Endothelial cell of umbilical vein (primary cell): ENCODE results near the gene SPAG16. TPM values are rescaled to one million over a fixed set of nuclear protein-coding genes. Genes with fewer than 3 reads are reported as not detected.
"Not testable (repeated sequence)": the region's sequence is repeated elsewhere in the genome, so short reads cannot be mapped to it uniquely, and the experiment has no call there.

Source experiments
- BruUV-seq: library from RNA; stranded (reverse); fragments of 400-500 nt; replicated peaks from 2 replicates; lab custom pipeline; 2021; lab: Mats Ljungman, UMichigan
- CTCF ChIA-PET: fragments of 300-600, 350-600 bp; sonication (Branson Sonifier 250); formaldehyde crosslinking; loops from one replicate; lab custom pipeline; 2021; ENCODE audit warnings: antibody characterized with exemption, inconsistent platforms; lab: Charles Lee
- POLR2A ChIA-PET: fragments of 300-600, 350-600 bp; sonication (Branson Sonifier 250); formaldehyde crosslinking; loops from one replicate; lab custom pipeline; 2021; ENCODE audit warnings: antibody characterized with exemption, inconsistent platforms; lab: Charles Lee
- DNase-seq: peaks from one replicate; pipeline ENCODE4 v3.0.0-alpha.2; 2011; ENCODE audit warnings: low read depth, low spot score
- FAIRE-seq: peaks from 2 replicates; lab custom pipeline; 2011; peaks lifted over from hg19 to GRCh38; lab: Jason Lieb, UNC
- H2AFZ ChIP-seq: 2 replicates; pipeline ENCODE4 v1.6.0; 2012; ENCODE audit warnings: low read depth, low read length, control low read depth, inconsistent platforms
- H3K27ac ChIP-seq: 2 replicates; pipeline ENCODE4 v1.5.1; 2011; ENCODE audit warnings: low read depth, mild to moderate bottlenecking, control low read depth, low read length, moderate library complexity; ENCODE audit not compliant: insufficient read depth
- H3K27me3 ChIP-seq, 2 experiments: 2 replicates each; pipeline versions ENCODE4 v1.6.0 to v1.6.1; 2011; ENCODE audit warnings: low read length in 2 of 2, mixed read lengths in 1 of 2; ENCODE audit not compliant: control insufficient read depth in 2 of 2, insufficient read depth in 2 of 2
- H3K36me3 ChIP-seq, 2 experiments: 2 replicates in 1 of 2; 3 replicates in 1 of 2; pipeline ENCODE4 v1.5.1; 2011; ENCODE audit warnings: low read length in 2 of 2, mild to moderate bottlenecking in 1 of 2, moderate library complexity in 1 of 2; ENCODE audit not compliant: control insufficient read depth in 2 of 2, insufficient read depth in 2 of 2; ENCODE audit errors: extremely low read depth in 1 of 2
- H3K4me1 ChIP-seq: 3 replicates; pipeline ENCODE4 v1.5.1; 2011; ENCODE audit warnings: mild to moderate bottlenecking, low read length; ENCODE audit not compliant: control insufficient read depth, insufficient read depth; ENCODE audit errors: extremely low read depth
- H3K4me2 ChIP-seq: 2 replicates; pipeline ENCODE4 v1.6.1; 2011; ENCODE audit warnings: low read length, control low read depth, mixed read lengths; ENCODE audit not compliant: insufficient read depth
- H3K4me3 ChIP-seq, 3 experiments: fragments of 200-600 bp in 1 of 3; sonication (generic), shearing (Covaris generic) in 1 of 3; replicated peaks in 1 of 3; 2 replicates each; pipeline ENCODE4 v1.5.1; 2011 to 2016; ENCODE audit warnings: control low read depth in 3 of 3, low read length in 3 of 3, mild to moderate bottlenecking in 2 of 3, inconsistent platforms in 1 of 3, low read depth in 1 of 3, moderate library complexity in 1 of 3; ENCODE audit not compliant: insufficient read depth in 1 of 3
- H3K79me2 ChIP-seq: 2 replicates; pipeline ENCODE4 v1.6.0; 2012; ENCODE audit warnings: low read length, inconsistent platforms; ENCODE audit not compliant: control insufficient read depth, insufficient read depth
- H3K9ac ChIP-seq: replicated peaks from 2 replicates; pipeline ENCODE3; 2011; ENCODE audit warnings: low read length, control low read depth; ENCODE audit not compliant: insufficient read depth; ENCODE audit errors: extremely low read depth
- H3K9me1 ChIP-seq: replicated peaks from 3 replicates; pipeline ENCODE4 v1.6.0; 2011; ENCODE audit warnings: mild to moderate bottlenecking, low read length; ENCODE audit not compliant: control insufficient read depth, insufficient read depth; ENCODE audit errors: extremely low read depth
- H3K9me3 ChIP-seq: replicated peaks from 2 replicates; pipeline ENCODE4 v1.5.1; 2012; ENCODE audit warnings: low read length, inconsistent platforms; ENCODE audit not compliant: control insufficient read depth, insufficient read depth
- H4K20me1 ChIP-seq: replicated peaks from 2 replicates; pipeline ENCODE3; 2011; ENCODE audit warnings: mild to moderate bottlenecking, low read length; ENCODE audit not compliant: control insufficient read depth, insufficient read depth; ENCODE audit errors: extremely low read depth
- CTCF ChIP-seq, 2 donors: IDR thresholded peaks; 1 replicate in 1 of 2; 2 replicates in 1 of 2; pipeline ENCODE4 v1.5.1; 2011; ENCODE audit warnings: low read length in 2 of 2, mild to moderate bottlenecking in 2 of 2, moderate library complexity in 2 of 2, control low read depth in 1 of 2, inconsistent platforms in 1 of 2, low read depth in 1 of 2; ENCODE audit not compliant: insufficient read depth in 1 of 2; ENCODE audit errors: extremely low read depth in 1 of 2
- EZH2 ChIP-seq: IDR thresholded peaks from 2 replicates; pipeline ENCODE4 v1.6.1; 2012; ENCODE audit warnings: borderline replicate concordance, low read depth, mild to moderate bottlenecking, moderate library complexity, low read length, inconsistent platforms; ENCODE audit not compliant: severe bottlenecking
- FOS ChIP-seq: IDR thresholded peaks from 2 replicates; pipeline ENCODE4 v1.6.1; 2011; ENCODE audit warnings: mild to moderate bottlenecking, low read length, moderate library complexity, borderline replicate concordance; ENCODE audit not compliant: insufficient read depth
- GATA2 ChIP-seq: IDR thresholded peaks from 2 replicates; pipeline ENCODE4 v1.7.0; 2011; ENCODE audit warnings: low read depth, mild to moderate bottlenecking, moderate library complexity, mixed read lengths, low read length; ENCODE audit not compliant: insufficient read length, insufficient read depth
- JUN ChIP-seq: IDR thresholded peaks from 2 replicates; pipeline ENCODE4 v1.6.1; 2011; ENCODE audit warnings: borderline replicate concordance, low read depth; ENCODE audit not compliant: insufficient read length, insufficient read depth
- MYC ChIP-seq: IDR thresholded peaks from one replicate; pipeline ENCODE4 v1.6.1; 2011; ENCODE audit warnings: mild to moderate bottlenecking, low read depth, low read length
- POLR2A ChIP-seq: IDR thresholded peaks from 2 replicates; pipeline ENCODE4 v1.6.1; 2012; ENCODE audit warnings: low read depth, mild to moderate bottlenecking, control low read depth, low read length
- dilution Hi-C: fragments of 300-500 bp; cut with MboI; formaldehyde crosslinking; loops from one replicate; pipeline ENCODE4 v1.15.0; 2019; ENCODE audit warnings: low sequenced_read_pairs; ENCODE audit not compliant: extremely low pct_ligation_motif_present
- intact Hi-C: fragments of 100-400 bp; cut with micrococcal nuclease; formaldehyde crosslinking; loops from one replicate; pipeline ENCODE4 v1.10.0; 2022
- polyA plus RNA-seq, 4 experiments: library from polyadenylated mRNA; depleted of rRNA in 3 of 4; stranded (reverse) in 3 of 4; unstranded in 1 of 4; fragments of >200 nt; gene quantifications; 2 replicates each; pipeline versions ENCODE4 v1.2.1 to v1.2.3, GENCODE V29; 2011 to 2012; ENCODE audit warnings: missing spikeins in 1 of 4
- total RNA-seq: library from RNA; stranded (reverse); gene quantifications from 2 replicates; pipeline ENCODE4 v1.2.3, GENCODE V29; 2021

SPAG16 gene
- total and polyA plus RNA-seq, 2 donors (not counting 3 experiments of a cell fraction or from before 2014, with no cell fraction given), result 4.0 to 7.7 TPM

DNA sequence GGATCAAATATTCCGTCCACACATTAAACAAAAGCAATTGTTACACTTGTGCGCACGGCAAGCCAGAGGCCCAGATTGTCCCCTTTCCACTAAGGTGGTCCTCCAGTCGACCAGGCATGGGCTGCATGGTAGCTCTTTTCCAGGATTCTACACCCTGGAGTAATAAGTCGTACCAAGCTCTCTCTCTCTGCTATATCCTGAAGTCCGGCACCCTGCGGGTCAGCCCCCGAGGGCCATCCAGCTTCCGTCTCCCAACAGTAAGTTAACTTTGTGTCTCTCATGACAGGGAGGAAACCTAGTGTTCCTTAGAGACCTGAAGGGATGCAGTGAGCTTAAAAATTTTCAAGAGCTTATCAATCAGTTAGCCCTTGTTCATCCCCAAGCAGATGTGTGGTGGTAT is 126.4 kb downstream of the SPAG16 start:
- H3K79me2 ChIP-seq, H3K4me2 ChIP-seq, FAIRE-seq, H3K9me1 ChIP-seq, intact Hi-C loops, H3K9ac ChIP-seq, H3K4me3 ChIP-seq, H2AFZ ChIP-seq, H3K9me3 ChIP-seq, H4K20me1 ChIP-seq, dilution Hi-C loops, H3K27ac ChIP-seq, POLR2A ChIA-PET, H3K4me1 ChIP-seq, H3K27me3 ChIP-seq, DNase-seq, H3K36me3 ChIP-seq, BruUV-seq, CTCF ChIA-PET: not testable (repeated sequence)

DNA sequence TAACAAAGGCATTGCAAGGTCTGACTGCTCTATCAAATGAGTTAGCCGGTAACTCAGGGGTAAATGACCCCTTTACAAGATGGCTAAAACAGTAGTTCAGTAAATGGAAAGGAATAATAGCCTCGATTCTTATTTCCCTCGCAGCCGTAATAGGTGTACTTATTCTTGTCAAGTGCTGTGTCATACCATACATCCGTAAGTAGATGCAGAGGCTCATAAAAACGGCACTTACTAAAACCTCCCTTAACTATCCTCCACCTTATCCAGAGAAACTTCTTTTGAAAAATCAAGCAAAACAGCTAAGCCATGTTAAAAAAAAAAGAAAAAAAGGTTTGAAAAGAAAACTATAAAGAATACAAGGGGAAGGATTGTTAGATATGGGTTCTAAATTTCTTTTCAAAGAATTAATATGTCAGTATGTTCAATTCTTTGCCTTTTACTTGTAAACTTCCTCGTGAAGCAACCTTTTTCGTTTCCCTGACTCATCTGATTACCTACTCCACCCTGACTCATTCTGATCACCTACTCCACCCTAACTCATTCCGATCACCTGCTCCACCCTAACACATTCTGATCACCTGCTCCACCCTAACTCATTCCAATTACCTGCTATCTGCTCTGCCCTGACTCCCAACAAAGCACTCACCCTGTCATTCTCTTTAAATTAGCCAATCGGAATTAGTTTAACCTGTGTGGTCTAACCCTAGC is 127.5 kb downstream of the SPAG16 start:
- no peak for FAIRE-seq

More for the DNA sequence above, 127.5 kb downstream of the SPAG16 start:
- intact Hi-C loops, result no loop called here
- Histone ChIP-seq H3K36me3 (no peaks in the 10 kb centered on the region), H3K79me2 (no peaks in the 10 kb centered on the region), H3K4me1 (no peaks in the 10 kb centered on the region), H3K27me3 (no peaks in the 10 kb centered on the region), H2AFZ (no peak overlapping the region), H4K20me1 (no peaks in the 10 kb centered on the region), H3K9ac (no peak overlapping the region), H3K9me3 (no peaks in the 10 kb centered on the region), H3K4me3 (no peak overlapping the region), H3K27ac (no peak overlapping the region), H3K9me1 (no peaks in the 10 kb centered on the region), H3K4me2 (no peak overlapping the region)
- DNase-seq, result no peak
- TF ChIP-seq JUN (no peak), GATA2 (no peak), MYC (no peak), FOS (no peak), POLR2A (no peak), EZH2 (no peak), CTCF (IDR thresholded peaks at IDR 0.05; ENCODE audit: extremely low read depth in 1 of 2, insufficient read depth in 1 of 2, low read depth in 1 of 2, low read length in 2 of 2) (no peak)
- POLR2A ChIA-PET, result no interaction called here
- dilution Hi-C loops, result no loop called here
- CTCF ChIA-PET, result no interaction called here
- no TSS peak for BruUV-seq
